ENCODE measurements around the gene GRK1. TPM values are rescaled to one million over a fixed set of nuclear protein-coding genes. Genes with fewer than 3 reads are reported as not detected.
A peak's percentile ranks its signal among the peaks of the same experiment; 100 is the strongest.

GRK1 gene
- total and polyA plus RNA-seq, 2 of the 13 experiments (the other 11 are each of a cell fraction or from before 2014, with no cell fraction given): 0.07 to 0.12 TPM

- no peak for TF ChIP-seq POGZ (CRISPR knock-in tag; IDR thresholded peaks at IDR 0.05)
- no peak for TF ChIP-seq ZNF382 (CRISPR knock-in tag; IDR thresholded peaks at IDR 0.05; ENCODE audit: borderline replicate concordance)
- no peak for TF ChIP-seq SMYD3 (CRISPR knock-in tag; IDR thresholded peaks at IDR 0.05)
- TF ChIP-seq, protein P1, sequence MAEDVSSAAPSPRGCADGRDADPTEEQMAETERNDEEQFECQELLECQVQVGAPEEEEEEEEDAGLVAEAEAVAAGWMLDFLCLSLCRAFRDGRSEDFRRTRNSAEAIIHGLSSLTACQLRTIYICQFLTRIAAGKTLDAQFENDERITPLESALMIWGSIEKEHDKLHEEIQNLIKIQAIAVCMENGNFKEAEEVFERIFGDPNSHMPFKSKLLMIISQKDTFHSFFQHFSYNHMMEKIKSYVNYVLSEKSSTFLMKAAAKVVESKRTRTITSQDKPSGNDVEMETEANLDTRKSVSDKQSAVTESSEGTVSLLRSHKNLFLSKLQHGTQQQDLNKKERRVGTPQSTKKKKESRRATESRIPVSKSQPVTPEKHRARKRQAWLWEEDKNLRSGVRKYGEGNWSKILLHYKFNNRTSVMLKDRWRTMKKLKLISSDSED (CRISPR knock-in tag; IDR thresholded peaks at IDR 0.05): no peak
- TF ChIP-seq HNF4A (CRISPR knock-in tag; IDR thresholded peaks at IDR 0.05): peak; percentile 74
- TF ChIP-seq, protein P2, sequence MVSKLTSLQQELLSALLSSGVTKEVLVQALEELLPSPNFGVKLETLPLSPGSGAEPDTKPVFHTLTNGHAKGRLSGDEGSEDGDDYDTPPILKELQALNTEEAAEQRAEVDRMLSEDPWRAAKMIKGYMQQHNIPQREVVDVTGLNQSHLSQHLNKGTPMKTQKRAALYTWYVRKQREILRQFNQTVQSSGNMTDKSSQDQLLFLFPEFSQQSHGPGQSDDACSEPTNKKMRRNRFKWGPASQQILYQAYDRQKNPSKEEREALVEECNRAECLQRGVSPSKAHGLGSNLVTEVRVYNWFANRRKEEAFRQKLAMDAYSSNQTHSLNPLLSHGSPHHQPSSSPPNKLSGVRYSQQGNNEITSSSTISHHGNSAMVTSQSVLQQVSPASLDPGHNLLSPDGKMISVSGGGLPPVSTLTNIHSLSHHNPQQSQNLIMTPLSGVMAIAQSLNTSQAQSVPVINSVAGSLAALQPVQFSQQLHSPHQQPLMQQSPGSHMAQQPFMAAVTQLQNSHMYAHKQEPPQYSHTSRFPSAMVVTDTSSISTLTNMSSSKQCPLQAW (CRISPR knock-in tag; IDR thresholded peaks at IDR 0.05): 0 out of 2 replicates have a peak, but pooled peaks have one; percentile 42
- no peak for TF ChIP-seq ZNF234 (CRISPR knock-in tag; conservative IDR thresholded peaks at IDR 0.05)
- no peak for TF ChIP-seq ZNF616 (CRISPR knock-in tag; IDR thresholded peaks at IDR 0.05; ENCODE audit: low read depth)
- no peak for TF ChIP-seq ZNF766 (CRISPR knock-in tag; IDR thresholded peaks at IDR 0.05; ENCODE audit: borderline replicate concordance)
- TF ChIP-seq TFDP2 (CRISPR knock-in tag; IDR thresholded peaks at IDR 0.05): 0 out of 2 replicates have a peak, but pooled peaks have one; percentile 17
- TF ChIP-seq ZNF143 (CRISPR knock-in tag; IDR thresholded peaks at IDR 0.05): 0 out of 2 replicates have a peak, but pooled peaks have one; percentile 23
- TF ChIP-seq ZNF180 (CRISPR knock-in tag; IDR thresholded peaks at IDR 0.05; ENCODE audit: borderline replicate concordance, low read depth): no peak
- TF ChIP-seq, protein P3, sequence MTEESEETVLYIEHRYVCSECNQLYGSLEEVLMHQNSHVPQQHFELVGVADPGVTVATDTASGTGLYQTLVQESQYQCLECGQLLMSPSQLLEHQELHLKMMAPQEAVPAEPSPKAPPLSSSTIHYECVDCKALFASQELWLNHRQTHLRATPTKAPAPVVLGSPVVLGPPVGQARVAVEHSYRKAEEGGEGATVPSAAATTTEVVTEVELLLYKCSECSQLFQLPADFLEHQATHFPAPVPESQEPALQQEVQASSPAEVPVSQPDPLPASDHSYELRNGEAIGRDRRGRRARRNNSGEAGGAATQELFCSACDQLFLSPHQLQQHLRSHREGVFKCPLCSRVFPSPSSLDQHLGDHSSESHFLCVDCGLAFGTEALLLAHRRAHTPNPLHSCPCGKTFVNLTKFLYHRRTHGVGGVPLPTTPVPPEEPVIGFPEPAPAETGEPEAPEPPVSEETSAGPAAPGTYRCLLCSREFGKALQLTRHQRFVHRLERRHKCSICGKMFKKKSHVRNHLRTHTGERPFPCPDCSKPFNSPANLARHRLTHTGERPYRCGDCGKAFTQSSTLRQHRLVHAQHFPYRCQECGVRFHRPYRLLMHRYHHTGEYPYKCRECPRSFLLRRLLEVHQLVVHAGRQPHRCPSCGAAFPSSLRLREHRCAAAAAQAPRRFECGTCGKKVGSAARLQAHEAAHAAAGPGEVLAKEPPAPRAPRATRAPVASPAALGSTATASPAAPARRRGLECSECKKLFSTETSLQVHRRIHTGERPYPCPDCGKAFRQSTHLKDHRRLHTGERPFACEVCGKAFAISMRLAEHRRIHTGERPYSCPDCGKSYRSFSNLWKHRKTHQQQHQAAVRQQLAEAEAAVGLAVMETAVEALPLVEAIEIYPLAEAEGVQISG (CRISPR knock-in tag; IDR thresholded peaks at IDR 0.05): peak; percentile 57; the same call in 1 of the 2 replicates
- TF ChIP-seq IRF1 (CRISPR knock-in tag; IDR thresholded peaks at IDR 0.05; ENCODE audit: low read depth): no peak
- TF ChIP-seq HNRNPL (IDR thresholded peaks at IDR 0.05; ENCODE audit: low read depth, low read length): 0 out of 2 replicates have a peak, but pooled peaks have one; percentile 57
Measured at GRCh38 chr13:113742000-113742441, 75.0 kb downstream of the GRK1 start (continued).

Data from HepG2 (cell line).